ENCODE data around the gene NRCAM.

DNA sequence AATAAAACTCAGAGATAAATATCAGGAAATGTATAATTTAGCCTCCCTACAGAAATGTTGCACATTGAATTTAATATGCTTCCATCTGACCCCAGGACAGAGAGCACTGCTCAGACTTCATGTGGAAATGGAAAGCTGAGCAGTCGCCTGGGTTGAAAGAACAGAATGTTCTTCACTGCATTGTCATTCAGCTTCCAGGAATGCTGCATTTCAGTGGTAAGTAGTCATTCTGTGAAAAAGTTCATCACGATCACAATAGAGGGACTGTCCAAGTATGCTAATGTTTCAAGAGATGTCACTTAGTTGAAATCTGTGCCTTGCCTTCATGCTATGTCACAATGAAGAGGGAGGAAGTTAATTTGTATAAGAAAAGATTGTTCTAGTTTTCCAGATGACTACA is 147.3 kb downstream of the NRCAM start:
- TF ChIP-seq, protein P1, sequence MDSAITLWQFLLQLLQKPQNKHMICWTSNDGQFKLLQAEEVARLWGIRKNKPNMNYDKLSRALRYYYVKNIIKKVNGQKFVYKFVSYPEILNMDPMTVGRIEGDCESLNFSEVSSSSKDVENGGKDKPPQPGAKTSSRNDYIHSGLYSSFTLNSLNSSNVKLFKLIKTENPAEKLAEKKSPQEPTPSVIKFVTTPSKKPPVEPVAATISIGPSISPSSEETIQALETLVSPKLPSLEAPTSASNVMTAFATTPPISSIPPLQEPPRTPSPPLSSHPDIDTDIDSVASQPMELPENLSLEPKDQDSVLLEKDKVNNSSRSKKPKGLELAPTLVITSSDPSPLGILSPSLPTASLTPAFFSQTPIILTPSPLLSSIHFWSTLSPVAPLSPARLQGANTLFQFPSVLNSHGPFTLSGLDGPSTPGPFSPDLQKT (CRISPR knock-in tag; IDR thresholded peaks at IDR 0.05; ENCODE audit: borderline replicate concordance) = no peak
- TF ChIP-seq, protein P2, sequence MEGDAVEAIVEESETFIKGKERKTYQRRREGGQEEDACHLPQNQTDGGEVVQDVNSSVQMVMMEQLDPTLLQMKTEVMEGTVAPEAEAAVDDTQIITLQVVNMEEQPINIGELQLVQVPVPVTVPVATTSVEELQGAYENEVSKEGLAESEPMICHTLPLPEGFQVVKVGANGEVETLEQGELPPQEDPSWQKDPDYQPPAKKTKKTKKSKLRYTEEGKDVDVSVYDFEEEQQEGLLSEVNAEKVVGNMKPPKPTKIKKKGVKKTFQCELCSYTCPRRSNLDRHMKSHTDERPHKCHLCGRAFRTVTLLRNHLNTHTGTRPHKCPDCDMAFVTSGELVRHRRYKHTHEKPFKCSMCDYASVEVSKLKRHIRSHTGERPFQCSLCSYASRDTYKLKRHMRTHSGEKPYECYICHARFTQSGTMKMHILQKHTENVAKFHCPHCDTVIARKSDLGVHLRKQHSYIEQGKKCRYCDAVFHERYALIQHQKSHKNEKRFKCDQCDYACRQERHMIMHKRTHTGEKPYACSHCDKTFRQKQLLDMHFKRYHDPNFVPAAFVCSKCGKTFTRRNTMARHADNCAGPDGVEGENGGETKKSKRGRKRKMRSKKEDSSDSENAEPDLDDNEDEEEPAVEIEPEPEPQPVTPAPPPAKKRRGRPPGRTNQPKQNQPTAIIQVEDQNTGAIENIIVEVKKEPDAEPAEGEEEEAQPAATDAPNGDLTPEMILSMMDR (CRISPR knock-in tag; IDR thresholded peaks at IDR 0.05) = no peak
- TF ChIP-seq POLR2A (IDR thresholded peaks at IDR 0.05; ENCODE audit: insufficient read depth in 1 of 2, low read depth in 2 of 2, low read length in 2 of 2) = no peak
- TF ChIP-seq KAT2B (IDR thresholded peaks at IDR 0.05; ENCODE audit: borderline replicate concordance, low read depth, low read length) = no peak
- TF ChIP-seq, protein P3, sequence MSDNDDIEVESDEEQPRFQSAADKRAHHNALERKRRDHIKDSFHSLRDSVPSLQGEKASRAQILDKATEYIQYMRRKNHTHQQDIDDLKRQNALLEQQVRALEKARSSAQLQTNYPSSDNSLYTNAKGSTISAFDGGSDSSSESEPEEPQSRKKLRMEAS (IDR thresholded peaks at IDR 0.05) = no peak
- TF ChIP-seq RBAK (CRISPR knock-in tag; IDR thresholded peaks at IDR 0.05) = no peak
- TF ChIP-seq ZNF274 (CRISPR knock-in tag; IDR thresholded peaks at IDR 0.05) = no peak
- TF ChIP-seq ZNF83 (CRISPR knock-in tag; IDR thresholded peaks at IDR 0.05; ENCODE audit: borderline replicate concordance) = no peak
- TF ChIP-seq CCAR2 (optimal IDR thresholded peaks at IDR 0.05; ENCODE audit: low read depth, low read length) = no peak

All from HepG2 (cell line).